GM06990 (cell line): ENCODE measurements around the gene MLC1.

Experiments
- DNase-seq: peaks from one replicate; pipeline ENCODE4 v3.0.0-alpha.2; 2011; ENCODE audit not compliant: insufficient read length; ENCODE audit errors: extremely low read depth
- H3K27me3 ChIP-seq: replicated peaks from 2 replicates; pipeline ENCODE4 v1.6.0; 2011; ENCODE audit warnings: low read length; ENCODE audit not compliant: control insufficient read depth, insufficient read depth
- H3K36me3 ChIP-seq: 2 replicates; pipeline ENCODE4 v1.5.1; 2011; ENCODE audit warnings: low read length; ENCODE audit not compliant: control insufficient read depth, insufficient read depth
- H3K4me3 ChIP-seq: replicated peaks from 2 replicates; pipeline ENCODE4 v1.5.1; 2011; ENCODE audit warnings: low read depth, mild to moderate bottlenecking, control low read depth, low read length
- TF ChIP-seq, protein P1 (sequence below): IDR thresholded peaks from 2 replicates; pipeline ENCODE4 v1.5.1; 2011; ENCODE audit warnings: low read length, control low read depth, mild to moderate bottlenecking, inconsistent platforms; ENCODE audit not compliant: insufficient read depth, poor library complexity, severe bottlenecking

Gene MLC1

GRCh38 chr22:50047346-50047745, 37.9 kb downstream of the MLC1 start:
- no peak overlapping the region for H3K4me3 ChIP-seq
- TF ChIP-seq, protein P1, sequence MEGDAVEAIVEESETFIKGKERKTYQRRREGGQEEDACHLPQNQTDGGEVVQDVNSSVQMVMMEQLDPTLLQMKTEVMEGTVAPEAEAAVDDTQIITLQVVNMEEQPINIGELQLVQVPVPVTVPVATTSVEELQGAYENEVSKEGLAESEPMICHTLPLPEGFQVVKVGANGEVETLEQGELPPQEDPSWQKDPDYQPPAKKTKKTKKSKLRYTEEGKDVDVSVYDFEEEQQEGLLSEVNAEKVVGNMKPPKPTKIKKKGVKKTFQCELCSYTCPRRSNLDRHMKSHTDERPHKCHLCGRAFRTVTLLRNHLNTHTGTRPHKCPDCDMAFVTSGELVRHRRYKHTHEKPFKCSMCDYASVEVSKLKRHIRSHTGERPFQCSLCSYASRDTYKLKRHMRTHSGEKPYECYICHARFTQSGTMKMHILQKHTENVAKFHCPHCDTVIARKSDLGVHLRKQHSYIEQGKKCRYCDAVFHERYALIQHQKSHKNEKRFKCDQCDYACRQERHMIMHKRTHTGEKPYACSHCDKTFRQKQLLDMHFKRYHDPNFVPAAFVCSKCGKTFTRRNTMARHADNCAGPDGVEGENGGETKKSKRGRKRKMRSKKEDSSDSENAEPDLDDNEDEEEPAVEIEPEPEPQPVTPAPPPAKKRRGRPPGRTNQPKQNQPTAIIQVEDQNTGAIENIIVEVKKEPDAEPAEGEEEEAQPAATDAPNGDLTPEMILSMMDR, result no peak
- H3K27me3 ChIP-seq, result no peaks in the 10 kb centered on the region
- H3K36me3 ChIP-seq, result no peaks in the 10 kb centered on the region
- DNase-seq, result no peak

DNA sequence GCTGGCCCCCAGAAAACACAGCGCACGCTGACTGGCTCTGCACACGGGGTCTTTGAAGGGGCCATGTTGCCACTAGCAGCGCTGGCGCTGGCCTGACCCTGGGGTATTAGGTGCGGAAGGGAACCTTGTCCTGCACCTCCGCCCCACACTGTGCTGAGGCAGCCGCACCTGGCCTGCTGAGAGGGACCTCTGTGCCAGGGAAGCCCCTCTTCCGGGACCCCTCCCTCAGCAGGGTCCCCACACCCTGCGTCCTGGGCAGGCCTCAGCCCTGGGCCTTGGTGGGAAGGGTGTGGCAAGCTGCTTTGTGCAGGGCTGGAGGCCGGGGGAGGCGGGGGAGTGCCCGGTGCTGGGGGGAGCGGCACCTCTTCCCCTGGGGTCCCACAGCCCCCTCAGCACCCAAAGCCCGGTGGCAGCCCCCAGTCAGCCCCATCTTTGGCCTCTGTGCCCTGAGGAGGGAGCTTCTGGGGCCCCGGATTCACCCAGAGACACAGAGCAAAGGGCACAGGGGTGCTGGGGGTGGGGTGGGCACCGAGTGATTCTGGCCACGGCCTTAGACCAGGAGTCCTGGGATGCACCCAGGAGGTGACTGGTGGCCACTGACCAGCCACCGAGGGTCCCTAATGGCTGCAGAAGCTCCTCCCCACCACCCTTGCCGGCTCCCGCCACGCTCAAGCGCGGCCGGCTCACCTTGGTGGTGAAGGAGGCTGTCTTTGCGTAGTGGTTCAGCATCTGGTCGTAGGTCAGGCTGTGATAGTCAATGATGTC, 38.6 kb downstream of the MLC1 start:
- TF ChIP-seq, protein P1, result no peak
- Histone ChIP-seq H3K36me3 (no peaks in the 10 kb centered on the region), H3K4me3 (no peak overlapping the region), H3K27me3 (no peaks in the 10 kb centered on the region)
- no peak for DNase-seq

- Histone ChIP-seq H3K4me3 (no peak overlapping the region), H3K27me3 (no peaks in the 10 kb centered on the region), H3K36me3 (no peaks in the 10 kb centered on the region)
- no peak for DNase-seq
- TF ChIP-seq, protein P1, result no peak
Observed at GRCh38 chr22:50046019-50046415, 39.2 kb downstream of the MLC1 start.

DNA sequence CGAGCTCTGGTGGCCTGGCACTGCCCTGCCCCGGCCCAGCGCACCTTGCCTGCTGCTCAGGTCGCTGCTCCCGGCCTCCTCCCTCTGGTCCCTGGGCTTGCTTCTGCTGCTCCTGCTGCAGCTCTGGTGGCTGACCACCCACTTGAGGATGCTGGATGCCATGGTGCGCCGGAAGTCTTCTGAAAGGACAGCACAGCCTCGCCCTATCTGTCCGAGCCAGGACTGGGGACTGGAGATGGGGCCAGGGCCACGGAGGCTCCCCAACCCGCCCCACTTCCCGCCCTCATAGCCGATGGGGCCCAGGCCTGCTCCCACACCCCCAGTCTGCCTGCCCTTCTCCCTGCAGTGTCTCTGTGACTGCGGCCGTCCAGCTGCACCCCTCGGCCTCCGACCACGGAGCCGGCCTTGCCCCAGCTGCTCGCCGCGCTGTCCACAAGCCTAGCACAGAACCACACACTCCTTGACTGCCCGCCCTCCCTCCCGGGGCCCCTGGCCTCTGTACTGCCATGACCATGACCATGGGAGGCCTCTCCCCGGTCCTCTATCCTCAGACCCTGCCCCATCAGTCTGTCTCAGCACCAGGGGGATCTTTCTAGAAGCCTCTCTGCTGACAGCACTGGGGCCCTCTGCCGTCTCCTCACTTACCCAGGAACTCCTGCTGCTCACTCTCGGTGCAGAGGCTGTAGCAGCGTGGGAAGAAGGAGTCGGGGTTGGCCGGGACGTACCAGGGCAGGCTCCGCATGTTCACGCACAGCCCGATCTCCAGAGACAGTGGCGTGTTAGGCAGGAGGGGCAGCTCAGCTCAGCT, 39.8 kb downstream of the MLC1 start:
- Histone ChIP-seq H3K4me3 (no peak overlapping the region), H3K36me3 (no peaks in the 10 kb centered on the region), H3K27me3 (no peaks in the 10 kb centered on the region)
- no peak for DNase-seq
- TF ChIP-seq, protein P1, result no peak

- Histone ChIP-seq H3K36me3 (no peaks in the 10 kb centered on the region), H3K27me3 (no peaks in the 10 kb centered on the region), H3K4me3 (no peak overlapping the region)
- DNase-seq, result no peak
- TF ChIP-seq, protein P1, result no peak
Observed at GRCh38 chr22:50044485-50045118, 40.6 kb downstream of the MLC1 start.
